Fibroblast of lung (primary cell): ENCODE data around the gene HNRNPM. TPM values are rescaled to one million over a fixed set of nuclear protein-coding genes. Genes with fewer than 3 reads are reported as not detected.

ENCODE experiments used
- DNase-seq, 2 donors: peaks; one replicate each; pipeline versions ENCODE4 v3.0.0 to v3.0.0-alpha.2; 2010; ENCODE audit warnings: low read depth in 2 of 2
- H2AFZ ChIP-seq: 2 replicates; pipeline ENCODE4 v1.5.1; 2012; ENCODE audit warnings: low read length, control low read depth, inconsistent platforms
- H3K27ac ChIP-seq: 2 replicates; pipeline ENCODE4 v1.5.1; 2011; ENCODE audit warnings: low read length, control low read depth; ENCODE audit not compliant: insufficient read depth
- H3K27me3 ChIP-seq: 2 replicates; pipeline ENCODE4 v1.5.1; 2011; ENCODE audit warnings: mild to moderate bottlenecking, low read length; ENCODE audit not compliant: control insufficient read depth, insufficient read depth
- H3K36me3 ChIP-seq: 2 replicates; pipeline ENCODE4 v1.5.1; 2011; ENCODE audit warnings: low read length; ENCODE audit not compliant: control insufficient read depth, insufficient read depth
- H3K4me1 ChIP-seq: 2 replicates; pipeline ENCODE4 v1.5.1; 2011; ENCODE audit warnings: low read length; ENCODE audit not compliant: control insufficient read depth, insufficient read depth; ENCODE audit errors: extremely low read depth
- H3K4me2 ChIP-seq: 2 replicates; pipeline ENCODE4 v1.5.1; 2011; ENCODE audit warnings: low read length, control low read depth; ENCODE audit not compliant: insufficient read depth; ENCODE audit errors: extremely low read depth
- H3K4me3 ChIP-seq, 4 experiments: fragments of 200-600 bp in 1 of 4; sonication (generic) in 1 of 4; replicated peaks in 1 of 4; 2 replicates each; pipeline ENCODE4 v1.5.1; 2011 to 2016; ENCODE audit warnings: low read length in 4 of 4, low read depth in 3 of 4, mild to moderate bottlenecking in 3 of 4, control low read depth in 2 of 4, inconsistent platforms in 1 of 4, mixed read lengths in 1 of 4; ENCODE audit not compliant: insufficient read depth in 1 of 4; ENCODE audit errors: control extremely low read depth in 1 of 4
- H3K79me2 ChIP-seq: 2 replicates; pipeline ENCODE4 v1.5.1; 2012; ENCODE audit warnings: mild to moderate bottlenecking, low read length, inconsistent platforms; ENCODE audit not compliant: control insufficient read depth, insufficient read depth
- H3K9ac ChIP-seq: 2 replicates; pipeline ENCODE4 v1.5.1; 2011; ENCODE audit warnings: mild to moderate bottlenecking, low read length, control low read depth; ENCODE audit not compliant: insufficient read depth
- H3K9me3 ChIP-seq: 2 replicates; pipeline ENCODE4 v1.5.1; 2012; ENCODE audit warnings: low read depth, low read length; ENCODE audit not compliant: control insufficient read depth, insufficient read depth
- H4K20me1 ChIP-seq: 2 replicates; pipeline ENCODE4 v1.5.1; 2011; ENCODE audit warnings: low read length; ENCODE audit not compliant: control insufficient read depth, insufficient read depth; ENCODE audit errors: extremely low read depth
- CTCF ChIP-seq, 2 donors: IDR thresholded peaks in 1 of 2; conservative IDR thresholded peaks in 1 of 2; 1 replicate in 1 of 2; 2 replicates in 1 of 2; pipeline ENCODE4 v1.5.1; 2011 to 2012; ENCODE audit warnings: low read length in 2 of 2, control low read depth in 1 of 2, inconsistent platforms in 1 of 2, low read depth in 1 of 2, mild to moderate bottlenecking in 1 of 2
- EZH2 ChIP-seq: IDR thresholded peaks from 2 replicates; pipeline ENCODE4 v1.5.1; 2012; ENCODE audit warnings: low read length, control low read depth, mild to moderate bottlenecking; ENCODE audit errors: missing control alignments
- polyA plus RNA-seq, 2 donors: library from polyadenylated mRNA; depleted of rRNA in 1 of 2; stranded (reverse) in 1 of 2; unstranded in 1 of 2; fragments of >200 nt; gene quantifications; 2 replicates each; pipeline ENCODE4 v1.2.1, GENCODE V29; 2011 to 2012; ENCODE audit warnings: missing spikeins in 1 of 2
- total RNA-seq: library from RNA; depleted of rRNA; stranded (reverse); fragments of >200 nt; gene quantifications from 2 replicates; pipeline ENCODE4 v1.2.1, GENCODE V29; 2014

Gene HNRNPM
- total and polyA plus RNA-seq, 2 donors (not counting 1 experiment from before 2014, with no cell fraction given), result 51.5 to 104 TPM

GRCh38 chr19:8473648-8474476 lies 29.1 kb downstream of the HNRNPM start:
- Histone ChIP-seq H3K9ac (no peak overlapping the region), H3K36me3 (peaks cover 18% of the 10 kb centered on the region), H3K4me3 (no peak overlapping the region), H3K79me2 (peaks cover 38% of the 10 kb centered on the region), H3K9me3 (no peaks in the 10 kb centered on the region), H3K27ac (no peak overlapping the region), H3K4me1 (peaks cover 2% of the 10 kb centered on the region), H4K20me1 (no peaks in the 10 kb centered on the region), H3K4me2 (no peak overlapping the region), H2AFZ (no peak overlapping the region), H3K27me3 (no peaks in the 10 kb centered on the region)
- no peak for TF ChIP-seq EZH2
- no peak for TF ChIP-seq CTCF (conservative IDR thresholded peaks at IDR 0.05 in 1 of 2, IDR thresholded peaks at IDR 0.05 in 1 of 2; ENCODE audit: low read depth in 1 of 2, low read length in 2 of 2)
- DNase-seq, result no peak

GRCh38 chr19:8475005-8475404 lies 30.2 kb downstream of the HNRNPM start:
- Histone ChIP-seq H3K4me2 (no peak overlapping the region), H3K27me3 (no peaks in the 10 kb centered on the region), H2AFZ (no peak overlapping the region), H3K36me3 (peaks cover 10% of the 10 kb centered on the region), H3K27ac (no peak overlapping the region), H3K79me2 (peaks cover 37% of the 10 kb centered on the region), H4K20me1 (no peaks in the 10 kb centered on the region), H3K4me3 (no peak overlapping the region), H3K4me1 (peaks cover 2% of the 10 kb centered on the region), H3K9ac (no peak overlapping the region), H3K9me3 (no peaks in the 10 kb centered on the region)
- DNase-seq, result no peak
- TF ChIP-seq EZH2, result no peak
- no peak for TF ChIP-seq CTCF (conservative IDR thresholded peaks at IDR 0.05 in 1 of 2, IDR thresholded peaks at IDR 0.05 in 1 of 2; ENCODE audit: low read depth in 1 of 2, low read length in 2 of 2)

DNA sequence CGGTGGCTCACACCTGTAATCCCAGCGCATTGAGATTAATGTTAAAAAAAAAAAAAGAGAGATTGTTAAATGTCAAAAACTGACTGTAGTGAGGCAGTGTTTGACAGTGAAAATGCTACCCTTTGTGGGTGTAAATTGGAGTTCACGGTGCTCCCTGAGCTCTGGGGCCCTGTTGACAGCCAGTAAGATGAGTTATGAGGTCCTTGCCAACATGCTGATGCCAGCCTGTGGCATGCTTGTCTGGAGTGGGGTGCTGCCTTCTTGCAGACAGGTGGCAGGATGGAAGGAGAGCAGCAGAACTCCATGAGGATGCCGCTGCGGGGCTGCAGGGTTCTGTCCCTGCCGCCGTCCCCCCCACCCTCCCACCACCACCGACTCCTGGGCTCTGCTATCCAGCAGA lies 31.7 kb downstream of the HNRNPM start:
- H3K27me3 ChIP-seq, result no peaks in the 10 kb centered on the region
- H2AFZ ChIP-seq, result no peak overlapping the region
- H3K36me3 ChIP-seq, result peaks cover 6% of the 10 kb centered on the region
- no peak overlapping the region for H3K9ac ChIP-seq
- no peak for DNase-seq
- H3K9me3 ChIP-seq, result no peaks in the 10 kb centered on the region
- H3K4me3 ChIP-seq, result no peak overlapping the region
- H3K79me2 ChIP-seq, result peaks cover 46% of the 10 kb centered on the region
- no peak overlapping the region for H3K27ac ChIP-seq
- peaks cover 2% of the 10 kb centered on the region for H3K4me1 ChIP-seq
- H3K4me2 ChIP-seq, result no peak overlapping the region
- TF ChIP-seq EZH2 (no peak), CTCF (conservative IDR thresholded peaks at IDR 0.05 in 1 of 2, IDR thresholded peaks at IDR 0.05 in 1 of 2; ENCODE audit: low read depth in 1 of 2, low read length in 2 of 2) (no peak)
- H4K20me1 ChIP-seq, result no peaks in the 10 kb centered on the region
